Spleen (tissue), 11 donors: ENCODE measurements around the gene KLHDC10. TPM values are rescaled to one million over a fixed set of nuclear protein-coding genes. Genes with fewer than 3 reads are reported as not detected.
"Not testable (repeated sequence)": the region's sequence is repeated elsewhere in the genome, so short reads cannot be mapped to it uniquely, and the experiment has no call there.

Source experiments
- DNase-seq: peaks from one replicate; pipeline ENCODE4 v3.0.0-alpha.2; 2020
- H3K27ac ChIP-seq, 8 donors: fragments of 200-600 bp; sonication (generic) in 7 of 8; 1 replicate in 4 of 8; 2 replicates in 4 of 8; pipeline versions ENCODE4 v1.5.0 to v1.8.0; 2016 to 2021; ENCODE audit warnings: inconsistent platforms in 4 of 8, mild to moderate bottlenecking in 4 of 8, moderate library complexity in 1 of 8
- H3K27me3 ChIP-seq, 7 donors: fragments of 200-600 bp; sonication (generic) in 6 of 7; replicated peaks in 1 of 7; 1 replicate in 4 of 7; 2 replicates in 3 of 7; pipeline versions ENCODE4 v1.5.0 to v1.8.0; 2016 to 2021; ENCODE audit warnings: inconsistent platforms in 3 of 7, mild to moderate bottlenecking in 1 of 7
- H3K36me3 ChIP-seq, 6 donors: fragments of 200-600 bp; sonication (generic) in 5 of 6; 1 replicate in 4 of 6; 2 replicates in 2 of 6; pipeline versions ENCODE4 v1.5.0 to v1.8.0; 2016 to 2021; ENCODE audit warnings: inconsistent platforms in 2 of 6
- H3K4me1 ChIP-seq, 6 donors: fragments of 200-600 bp; sonication (generic) in 5 of 6; 1 replicate in 3 of 6; 2 replicates in 3 of 6; pipeline versions ENCODE4 v1.5.0 to v1.8.0; 2016 to 2021; ENCODE audit warnings: inconsistent platforms in 3 of 6
- H3K4me3 ChIP-seq, 8 donors: fragments of 200-600 bp; sonication (generic) in 7 of 8; 1 replicate in 4 of 8; 2 replicates in 4 of 8; pipeline versions ENCODE4 v1.5.0 to v1.8.0; 2016 to 2021; ENCODE audit warnings: inconsistent platforms in 4 of 8, mild to moderate bottlenecking in 4 of 8, moderate library complexity in 2 of 8
- H3K9me3 ChIP-seq, 8 donors: fragments of 200-600 bp; sonication (generic) in 7 of 8; 1 replicate in 4 of 8; 2 replicates in 4 of 8; pipeline versions ENCODE4 v1.5.0 to v1.8.0; 2016 to 2021; ENCODE audit warnings: inconsistent platforms in 4 of 8
- CTCF ChIP-seq, 11 experiments: fragments of 200-600 bp in 7 of 11; fragments of 450-650 bp in 4 of 11; sonication (generic) in 4 of 11; IDR thresholded peaks in 8 of 11; conservative IDR thresholded peaks in 3 of 11; 1 replicate in 7 of 11; 2 replicates in 4 of 11; pipeline versions ENCODE4 v1.4.0 to v1.8.0; 2016 to 2021; ENCODE audit warnings: antibody characterized with exemption in 11 of 11, inconsistent platforms in 4 of 11, mild to moderate bottlenecking in 1 of 11
- POLR2A ChIP-seq, 3 donors: fragments of 450-650 bp; IDR thresholded peaks; one replicate each; pipeline ENCODE4 v1.5.1; 2017; ENCODE audit warnings: antibody characterized with exemption in 3 of 3, mild to moderate bottlenecking in 1 of 3
- POLR2AphosphoS5 ChIP-seq, 3 donors: sonication (generic); formaldehyde crosslinking; IDR thresholded peaks; one replicate each; pipeline ENCODE4 v1.5.1; 2017; ENCODE audit warnings: antibody characterized with exemption in 3 of 3
- WGBS, 5 donors: extraction: QIAGEN DNeasy Blood & Tissue Kit in 3 of 5; methylation state at CpG; one replicate each; pipeline versions ENCODE4 v1.1.5 to v1.1.7; 2013 to 2018; 5-methylcytosine and 5-hydroxymethylcytosine counted together
- intact Hi-C: fragments of 100-400 bp; cut with DNase I; formaldehyde crosslinking; loops from one replicate; pipeline ENCODE4 v1.15.0; 2023; ENCODE audit warnings: low total_unique reads
- polyA plus RNA-seq, 3 donors: library from polyadenylated mRNA; stranded (reverse); fragments of 200-250 nt; gene quantifications; one replicate each; pipeline ENCODE4 v1.2.1, GENCODE V29; 2013
- total RNA-seq, 7 donors: library from RNA; depleted of rRNA in 3 of 7; stranded (reverse); fragments of >200 nt in 3 of 7; fragmentation: NEBNext Ultra II Directional in 4 of 7; extraction: Animal tissue kit (Norgen Biotek cat#: 25700) in 4 of 7; gene quantifications; one replicate each; pipeline versions ENCODE4 v1.1.0 to v1.2.1, GENCODE V29; 2016 to 2021
- donor health status: healthy with polysubstance abuse.
- donor health status: DM: no; HTN: no; CAD: no; lungs with moderate emphysema.
- donor health status: DM: no; HTN: no; CAD: no.
- donor health status: Bipolar disorder and iron deficiency.
- donor health status: healthy.
- donor health status: DM: no; HTN: no; CAD: no.
- donor health status: DM: yes; HTN: yes; CAD: no.

KLHDC10 gene
- total and polyA plus RNA-seq, 10 donors: 4.8 to 33.7 (median 21.9) TPM

- H3K27me3 ChIP-seq: no peaks in the 10 kb centered on the region
- peaks cover 0 to 8% (median 0%) of the 10 kb centered on the region in 6 donors for H3K4me1 ChIP-seq
- intact Hi-C loops: no loop called here
- no peak for DNase-seq
- H3K36me3 ChIP-seq: peaks cover 0 to 53% (median 39%) of the 10 kb centered on the region in 6 donors
- TF ChIP-seq POLR2A (IDR thresholded peaks at IDR 0.05) (no peak), CTCF (IDR thresholded peaks at IDR 0.05 in 8 of 11, conservative IDR thresholded peaks at IDR 0.05 in 3 of 11) (no peak), POLR2AphosphoS5 (IDR thresholded peaks at IDR 0.05) (no peak)
- H3K9me3 ChIP-seq: no peaks in the 10 kb centered on the region
- 98 to 99% (median 98%) methylated on average over 4 of the region's 4 CpGs for WGBS, 5 donors
- H3K4me3 ChIP-seq: no peak overlapping the region
- H3K27ac ChIP-seq: no peak overlapping the region
Observed at GRCh38 chr7:130118801-130119200, 48.5 kb downstream of the KLHDC10 start.

GRCh38 chr7:130123501-130123900 is 53.2 kb downstream of the KLHDC10 start:
- no peak for TF ChIP-seq POLR2A (IDR thresholded peaks at IDR 0.05)
- TF ChIP-seq POLR2AphosphoS5 (IDR thresholded peaks at IDR 0.05): no peak
- no peak for TF ChIP-seq CTCF (IDR thresholded peaks at IDR 0.05 in 8 of 11, conservative IDR thresholded peaks at IDR 0.05 in 3 of 11)
- Histone ChIP-seq H3K27ac (no peak overlapping the region), H3K4me3 (no peak overlapping the region), H3K4me1 (peaks cover 0 to 8% (median 0%) of the 10 kb centered on the region in 6 donors), H3K36me3 (peaks cover 0 to 95% (median 70%) of the 10 kb centered on the region in 6 donors), H3K9me3 (no peaks in the 10 kb centered on the region), H3K27me3 (no peaks in the 10 kb centered on the region)
- intact Hi-C loops: no loop called here
- no peak for DNase-seq

GRCh38 chr7:130124711-130125110 is 54.4 kb downstream of the KLHDC10 start:
- WGBS, 5 donors: 90 to 98% (median 93%) methylated on average over 2 of the region's 2 CpGs

GRCh38 chr7:130126840-130127239 is 56.5 kb downstream of the KLHDC10 start:
- H3K4me1 ChIP-seq, intact Hi-C loops, H3K27ac ChIP-seq, H3K9me3 ChIP-seq, H3K27me3 ChIP-seq, H3K4me3 ChIP-seq, DNase-seq: not testable (repeated sequence)
- WGBS, 5 donors: 96 to 100% (median 98%) methylated on average over 3 of the region's 3 CpGs
- peaks cover 0 to 100% (median 82%) of the 10 kb centered on the region in 6 donors for H3K36me3 ChIP-seq

More at GRCh38 chr7:130124711-130125110, 54.4 kb downstream of the KLHDC10 start:
- Histone ChIP-seq H3K36me3 (peaks cover 0 to 100% (median 79%) of the 10 kb centered on the region in 6 donors), H3K4me3 (no peak overlapping the region), H3K27me3 (no peaks in the 10 kb centered on the region), H3K4me1 (peaks cover 0 to 8% (median 0%) of the 10 kb centered on the region in 6 donors), H3K9me3 (no peaks in the 10 kb centered on the region), H3K27ac (no peak overlapping the region)
- TF ChIP-seq POLR2A (IDR thresholded peaks at IDR 0.05): no peak
- TF ChIP-seq CTCF (IDR thresholded peaks at IDR 0.05 in 8 of 11, conservative IDR thresholded peaks at IDR 0.05 in 3 of 11): no peak
- no peak for TF ChIP-seq POLR2AphosphoS5 (IDR thresholded peaks at IDR 0.05)
- no peak for DNase-seq
- intact Hi-C loops: no loop called here

GRCh38 chr7:130127404-130127803 is 57.1 kb downstream of the KLHDC10 start:
- no peak for TF ChIP-seq CTCF (IDR thresholded peaks at IDR 0.05 in 8 of 11, conservative IDR thresholded peaks at IDR 0.05 in 3 of 11)
- no peak for TF ChIP-seq POLR2AphosphoS5 (IDR thresholded peaks at IDR 0.05)
- TF ChIP-seq POLR2A (IDR thresholded peaks at IDR 0.05): no peak
- Histone ChIP-seq H3K36me3 (peaks cover 0 to 100% (median 78%) of the 10 kb centered on the region in 6 donors), H3K27me3 (no peaks in the 10 kb centered on the region), H3K4me3 (no peak overlapping the region), H3K27ac (peak overlapping the region in 1 of 8 donors; percentile 4), H3K9me3 (no peaks in the 10 kb centered on the region), H3K4me1 (peaks cover 0 to 8% (median 0%) of the 10 kb centered on the region in 6 donors)
- no peak for DNase-seq
- intact Hi-C loops: no loop called here
- WGBS, 5 donors: 60 to 93% (median 83%) methylated on average over 2 of the region's 2 CpGs
